ENCODE measurements around the gene TARBP1. TPM values are rescaled to one million over a fixed set of nuclear protein-coding genes. Genes with fewer than 3 reads are reported as not detected.

TARBP1 gene
- total and polyA plus RNA-seq, 2 of the 13 experiments (the other 11 are each of a cell fraction or from before 2014, with no cell fraction given), result 37.7 to 67.0 TPM

DNA sequence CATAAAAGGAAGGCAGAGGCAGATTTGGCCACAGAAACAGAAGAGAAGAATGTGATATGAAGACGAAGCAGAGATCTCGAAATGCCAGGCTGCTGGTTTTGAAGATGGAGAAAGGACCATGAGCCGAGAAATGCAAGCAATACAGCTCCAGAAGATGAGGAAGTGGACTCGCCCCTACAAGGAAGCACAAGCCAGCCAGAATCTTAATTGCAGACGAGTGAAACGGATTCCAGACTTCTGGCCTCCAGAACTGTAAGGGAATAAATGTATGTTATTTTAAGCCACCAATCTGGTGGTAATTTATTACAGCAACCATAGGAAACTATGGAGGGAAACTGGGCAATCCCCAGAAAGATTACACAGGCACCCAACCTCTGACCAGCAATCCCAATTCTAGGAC, 24.1 kb downstream of the TARBP1 start (continued):
- TF ChIP-seq, protein P1, sequence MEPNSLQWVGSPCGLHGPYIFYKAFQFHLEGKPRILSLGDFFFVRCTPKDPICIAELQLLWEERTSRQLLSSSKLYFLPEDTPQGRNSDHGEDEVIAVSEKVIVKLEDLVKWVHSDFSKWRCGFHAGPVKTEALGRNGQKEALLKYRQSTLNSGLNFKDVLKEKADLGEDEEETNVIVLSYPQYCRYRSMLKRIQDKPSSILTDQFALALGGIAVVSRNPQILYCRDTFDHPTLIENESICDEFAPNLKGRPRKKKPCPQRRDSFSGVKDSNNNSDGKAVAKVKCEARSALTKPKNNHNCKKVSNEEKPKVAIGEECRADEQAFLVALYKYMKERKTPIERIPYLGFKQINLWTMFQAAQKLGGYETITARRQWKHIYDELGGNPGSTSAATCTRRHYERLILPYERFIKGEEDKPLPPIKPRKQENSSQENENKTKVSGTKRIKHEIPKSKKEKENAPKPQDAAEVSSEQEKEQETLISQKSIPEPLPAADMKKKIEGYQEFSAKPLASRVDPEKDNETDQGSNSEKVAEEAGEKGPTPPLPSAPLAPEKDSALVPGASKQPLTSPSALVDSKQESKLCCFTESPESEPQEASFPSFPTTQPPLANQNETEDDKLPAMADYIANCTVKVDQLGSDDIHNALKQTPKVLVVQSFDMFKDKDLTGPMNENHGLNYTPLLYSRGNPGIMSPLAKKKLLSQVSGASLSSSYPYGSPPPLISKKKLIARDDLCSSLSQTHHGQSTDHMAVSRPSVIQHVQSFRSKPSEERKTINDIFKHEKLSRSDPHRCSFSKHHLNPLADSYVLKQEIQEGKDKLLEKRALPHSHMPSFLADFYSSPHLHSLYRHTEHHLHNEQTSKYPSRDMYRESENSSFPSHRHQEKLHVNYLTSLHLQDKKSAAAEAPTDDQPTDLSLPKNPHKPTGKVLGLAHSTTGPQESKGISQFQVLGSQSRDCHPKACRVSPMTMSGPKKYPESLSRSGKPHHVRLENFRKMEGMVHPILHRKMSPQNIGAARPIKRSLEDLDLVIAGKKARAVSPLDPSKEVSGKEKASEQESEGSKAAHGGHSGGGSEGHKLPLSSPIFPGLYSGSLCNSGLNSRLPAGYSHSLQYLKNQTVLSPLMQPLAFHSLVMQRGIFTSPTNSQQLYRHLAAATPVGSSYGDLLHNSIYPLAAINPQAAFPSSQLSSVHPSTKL (CRISPR knock-in tag; IDR thresholded peaks at IDR 0.05), result no peak
- TF ChIP-seq CEBPB (IDR thresholded peaks at IDR 0.05; ENCODE audit: borderline replicate concordance, low read depth, low read length) (no peak), ZNF468 (CRISPR knock-in tag; IDR thresholded peaks at IDR 0.05) (no peak), SMAD9 (CRISPR knock-in tag; IDR thresholded peaks at IDR 0.05) (no peak), SCMH1 (CRISPR knock-in tag; IDR thresholded peaks at IDR 0.05; ENCODE audit: borderline replicate concordance) (no peak), SPEN (CRISPR knock-in tag; IDR thresholded peaks at IDR 0.05; ENCODE audit: low read depth) (no peak)

DNA sequence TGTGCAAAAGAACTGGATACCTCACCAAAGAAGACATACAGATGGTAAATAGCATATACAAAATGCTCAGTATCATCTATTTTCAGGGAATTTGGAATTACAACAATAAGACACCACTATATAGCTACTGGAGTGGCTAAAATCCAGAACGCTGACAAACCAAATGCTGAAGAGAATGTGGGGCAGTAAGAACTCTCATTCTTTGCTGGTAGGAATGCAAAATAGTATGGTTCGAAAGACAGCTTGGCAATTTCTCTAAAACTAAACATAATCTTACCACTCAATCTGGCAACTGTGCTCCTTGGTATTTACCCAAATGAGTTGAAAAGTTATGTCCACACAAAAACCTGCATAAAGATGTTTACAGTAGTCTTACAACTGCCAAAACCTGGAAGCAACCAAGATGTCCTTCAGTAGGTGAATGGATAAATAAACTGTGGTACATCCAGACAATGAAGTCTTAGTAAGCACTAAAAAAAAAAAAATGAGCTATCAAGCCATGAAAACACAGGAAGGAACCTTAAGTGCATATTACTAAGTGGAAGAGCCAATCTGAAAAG, 26.5 kb downstream of the TARBP1 start:
- TF ChIP-seq ZNF468 (CRISPR knock-in tag; IDR thresholded peaks at IDR 0.05) (no peak), U2AF1 (optimal IDR thresholded peaks at IDR 0.05; ENCODE audit: low read depth, low read length) (no peak), FOSL2 (CRISPR knock-in tag; IDR thresholded peaks at IDR 0.05) (no peak), DNMT1 (CRISPR knock-in tag; IDR thresholded peaks at IDR 0.05) (no peak), SKI (IDR thresholded peaks at IDR 0.05; ENCODE audit: partially characterized antibody) (no peak)
- TF ChIP-seq, protein P2, sequence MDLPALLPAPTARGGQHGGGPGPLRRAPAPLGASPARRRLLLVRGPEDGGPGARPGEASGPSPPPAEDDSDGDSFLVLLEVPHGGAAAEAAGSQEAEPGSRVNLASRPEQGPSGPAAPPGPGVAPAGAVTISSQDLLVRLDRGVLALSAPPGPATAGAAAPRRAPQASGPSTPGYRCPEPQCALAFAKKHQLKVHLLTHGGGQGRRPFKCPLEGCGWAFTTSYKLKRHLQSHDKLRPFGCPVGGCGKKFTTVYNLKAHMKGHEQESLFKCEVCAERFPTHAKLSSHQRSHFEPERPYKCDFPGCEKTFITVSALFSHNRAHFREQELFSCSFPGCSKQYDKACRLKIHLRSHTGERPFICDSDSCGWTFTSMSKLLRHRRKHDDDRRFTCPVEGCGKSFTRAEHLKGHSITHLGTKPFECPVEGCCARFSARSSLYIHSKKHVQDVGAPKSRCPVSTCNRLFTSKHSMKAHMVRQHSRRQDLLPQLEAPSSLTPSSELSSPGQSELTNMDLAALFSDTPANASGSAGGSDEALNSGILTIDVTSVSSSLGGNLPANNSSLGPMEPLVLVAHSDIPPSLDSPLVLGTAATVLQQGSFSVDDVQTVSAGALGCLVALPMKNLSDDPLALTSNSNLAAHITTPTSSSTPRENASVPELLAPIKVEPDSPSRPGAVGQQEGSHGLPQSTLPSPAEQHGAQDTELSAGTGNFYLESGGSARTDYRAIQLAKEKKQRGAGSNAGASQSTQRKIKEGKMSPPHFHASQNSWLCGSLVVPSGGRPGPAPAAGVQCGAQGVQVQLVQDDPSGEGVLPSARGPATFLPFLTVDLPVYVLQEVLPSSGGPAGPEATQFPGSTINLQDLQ (CRISPR knock-in tag; IDR thresholded peaks at IDR 0.05), result no peak
- TF ChIP-seq, protein P3, sequence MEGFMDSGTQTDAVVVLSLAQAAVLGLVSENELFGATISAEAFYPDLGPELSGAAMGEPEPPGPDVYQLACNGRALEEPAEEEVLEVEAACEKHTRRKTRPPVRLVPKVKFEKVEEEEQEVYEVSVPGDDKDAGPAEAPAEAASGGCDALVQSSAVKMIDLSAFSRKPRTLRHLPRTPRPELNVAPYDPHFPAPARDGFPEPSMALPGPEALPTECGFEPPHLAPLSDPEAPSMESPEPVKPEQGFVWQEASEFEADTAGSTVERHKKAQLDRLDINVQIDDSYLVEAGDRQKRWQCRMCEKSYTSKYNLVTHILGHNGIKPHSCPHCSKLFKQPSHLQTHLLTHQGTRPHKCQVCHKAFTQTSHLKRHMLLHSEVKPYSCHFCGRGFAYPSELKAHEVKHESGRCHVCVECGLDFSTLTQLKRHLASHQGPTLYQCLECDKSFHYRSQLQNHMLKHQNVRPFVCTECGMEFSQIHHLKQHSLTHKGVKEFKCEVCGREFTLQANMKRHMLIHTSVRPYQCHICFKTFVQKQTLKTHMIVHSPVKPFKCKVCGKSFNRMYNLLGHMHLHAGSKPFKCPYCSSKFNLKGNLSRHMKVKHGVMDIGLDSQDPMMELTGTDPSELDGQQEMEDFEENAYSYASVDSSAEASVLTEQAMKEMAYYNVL (CRISPR knock-in tag; IDR thresholded peaks at IDR 0.05; ENCODE audit: borderline replicate concordance), result no peak
- TF ChIP-seq, protein P4, sequence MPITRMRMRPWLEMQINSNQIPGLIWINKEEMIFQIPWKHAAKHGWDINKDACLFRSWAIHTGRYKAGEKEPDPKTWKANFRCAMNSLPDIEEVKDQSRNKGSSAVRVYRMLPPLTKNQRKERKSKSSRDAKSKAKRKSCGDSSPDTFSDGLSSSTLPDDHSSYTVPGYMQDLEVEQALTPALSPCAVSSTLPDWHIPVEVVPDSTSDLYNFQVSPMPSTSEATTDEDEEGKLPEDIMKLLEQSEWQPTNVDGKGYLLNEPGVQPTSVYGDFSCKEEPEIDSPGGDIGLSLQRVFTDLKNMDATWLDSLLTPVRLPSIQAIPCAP (CRISPR knock-in tag; IDR thresholded peaks at IDR 0.05; ENCODE audit: low read depth), result no peak
- ChIA-PET POLR2A (no interaction called here), CTCF (ENCODE audit: low intra/inter-chr PET ratio, low total read pairs) (no interaction called here)
- no peak for FAIRE-seq
- Histone ChIP-seq H3K9me3 (ENCODE audit: low read length) (no peaks in the 10 kb centered on the region), H3K4me1 (ENCODE audit: insufficient read depth, low read length) (peaks cover 12% of the 10 kb centered on the region; the same call in 1 of the 2 replicates), H3K27ac (ENCODE audit: extremely low read length, insufficient read depth, low read length) (no peak overlapping the region), H3K36me3 (replicated peaks in 1 of 2; ENCODE audit: control insufficient read depth in 1 of 2, insufficient read depth in 2 of 2, low read length in 2 of 2) (peaks cover 4 to 56% of the 10 kb centered on the region in 2 experiments; a peak in 3 of 5 replicates), H3K9ac (ENCODE audit: insufficient read depth, low read depth, low read length) (no peak overlapping the region), H3K79me2 (ENCODE audit: insufficient read depth, low read length) (no peaks in the 10 kb centered on the region), H4K20me1 (ENCODE audit: insufficient read depth, low read length) (no peaks in the 10 kb centered on the region), H3K4me3 (replicated peaks in 1 of 3; ENCODE audit: insufficient read depth in 1 of 3, low read depth in 2 of 3, low read length in 3 of 3) (no peak overlapping the region), H2AFZ (ENCODE audit: low read length) (no peak overlapping the region), H3K27me3 (ENCODE audit: control insufficient read depth in 1 of 2, insufficient read depth in 2 of 2, low read length in 2 of 2) (no peaks in the 10 kb centered on the region), H3K4me2 (ENCODE audit: low read depth, low read length) (no peak overlapping the region)
- no TSS peak for BruUV-seq (replicated peaks)
- intact Hi-C loops (cut with micrococcal nuclease; ENCODE audit: unreplicated experiment), result no loop called here
- WGBS (ENCODE audit: low lambda C conversion rate), result 98% methylated on average over 2 of the region's 2 CpGs
- no peak for DNase-seq (ENCODE audit: low spot score)
- in situ Hi-C loops (cut with HindIII; ENCODE audit: extremely low pct_ligation_motif_present, low pct_unique_long_range_greater_than_20kb), result no loop called here
- no peak for ATAC-seq
